ENCODE results near the gene HIPK2.

HIPK2 gene

GRCh38 chr7:139648391-139648861 is 129.4 kb downstream of the HIPK2 start:
- no peak for DNase-seq (ENCODE audit: low read depth)

GRCh38 chr7:139647814-139648390 is 129.9 kb downstream of the HIPK2 start:
- no peak for DNase-seq (ENCODE audit: low read depth)

- no peak for DNase-seq (ENCODE audit: low read depth)
These were observed 130.7 kb downstream of the HIPK2 start for GRCh38 chr7:139647085-139647484.

GRCh38 chr7:139646566-139646965 is 131.2 kb downstream of the HIPK2 start:
- no peak for DNase-seq (ENCODE audit: low read depth)

GRCh38 chr7:139645572-139646523 is 131.9 kb downstream of the HIPK2 start:
- peak; percentile 74 for DNase-seq (ENCODE audit: low read depth)

GRCh38 chr7:139643951-139644585 is 133.7 kb downstream of the HIPK2 start:
- DNase-seq (ENCODE audit: low read depth): no peak

- DNase-seq (ENCODE audit: low read depth): no peak
These were observed 135.5 kb downstream of the HIPK2 start for GRCh38 chr7:139642283-139642682.

- DNase-seq (ENCODE audit: low read depth): no peak
These were observed 136.3 kb downstream of the HIPK2 start for GRCh38 chr7:139641337-139641992.

- no peak for DNase-seq (ENCODE audit: low read depth)
These were observed 137.1 kb downstream of the HIPK2 start for GRCh38 chr7:139640681-139641080.

GRCh38 chr7:139639563-139639962 is 138.2 kb downstream of the HIPK2 start:
- no peak for DNase-seq (ENCODE audit: low read depth)

- DNase-seq (ENCODE audit: low read depth): peak; percentile 63
These were observed 142.1 kb downstream of the HIPK2 start for GRCh38 chr7:139635526-139636302.

- DNase-seq (ENCODE audit: low read depth): no peak
These were observed 143.7 kb downstream of the HIPK2 start for GRCh38 chr7:139634087-139634486.

GRCh38 chr7:139631520-139632031 is 146.2 kb downstream of the HIPK2 start:
- DNase-seq (ENCODE audit: low read depth): no peak

- DNase-seq (ENCODE audit: low read depth): no peak
These were observed 146.9 kb downstream of the HIPK2 start for GRCh38 chr7:139630643-139631519.

- no peak for DNase-seq (ENCODE audit: low read depth)
These were observed 148.3 kb downstream of the HIPK2 start for GRCh38 chr7:139629392-139630082.

- no peak for DNase-seq (ENCODE audit: low read depth)
These were observed 150.0 kb downstream of the HIPK2 start for GRCh38 chr7:139627831-139628230.

GRCh38 chr7:139626817-139627216 is 151.0 kb downstream of the HIPK2 start:
- DNase-seq (ENCODE audit: low read depth): no peak

- DNase-seq (ENCODE audit: low read depth): no peak
These were observed 154.3 kb downstream of the HIPK2 start for GRCh38 chr7:139623518-139623917.

GRCh38 chr7:139620676-139621344 is 157.0 kb downstream of the HIPK2 start:
- DNase-seq (ENCODE audit: low read depth): peak; percentile 50

All from stimulated activated CD4-positive, alpha-beta T cell treated with anti-CD3 and anti-CD28 coated beads, Interleukin-2, amount 100 ng/mL, for 4 hours (primary cell).